Body of pancreas (tissue), 4 donors: Measurements from ENCODE around the gene SART1. TPM values are rescaled to one million over a fixed set of nuclear protein-coding genes. Genes with fewer than 3 reads are reported as not detected.
"Not testable (repeated sequence)": the region's sequence is repeated elsewhere in the genome, so short reads cannot be mapped to it uniquely, and the experiment has no call there.

Experiments
- ATAC-seq: fragments of 150-250 bp; one replicate; pipeline ENCODE4 v1.9.1; 2016
- DNase-seq, 4 donors: peaks; one replicate each; pipeline ENCODE4 v3.0.0-alpha.2; 2019
- H3K27ac ChIP-seq, 4 donors: fragments of 200-600 bp; sonication (generic); 1 replicate in 3 of 4; 2 replicates in 1 of 4; pipeline versions ENCODE4 v1.5.1 to v1.6.1; 2016 to 2019; ENCODE audit warnings: mild to moderate bottlenecking in 1 of 4, mixed read lengths in 1 of 4, moderate library complexity in 1 of 4
- H3K27me3 ChIP-seq, 2 donors: fragments of 200-600 bp; sonication (generic); one replicate each; pipeline ENCODE4 v1.6.0; 2016; ENCODE audit warnings: mild to moderate bottlenecking in 1 of 2
- H3K36me3 ChIP-seq, 2 donors: fragments of 200-600 bp; sonication (generic); replicated peaks in 1 of 2; 2 replicates each; pipeline ENCODE4 v1.5.1; 2016; ENCODE audit warnings: low read depth in 2 of 2; ENCODE audit not compliant: insufficient read depth in 1 of 2
- H3K4me1 ChIP-seq: fragments of 200-600 bp; sonication (generic); one replicate; pipeline ENCODE4 v1.6.0; 2016
- H3K4me3 ChIP-seq, 2 donors: fragments of 200-600 bp; sonication (generic); 1 replicate in 1 of 2; 2 replicates in 1 of 2; pipeline ENCODE4 v1.5.1; 2016 to 2019
- H3K9me3 ChIP-seq, 3 donors: fragments of 200-600 bp; sonication (generic); 1 replicate in 2 of 3; 2 replicates in 1 of 3; pipeline ENCODE4 v1.5.1; 2016
- CTCF ChIP-seq, 7 experiments: fragments of 450-650 bp in 4 of 7; fragments of 200-600 bp in 3 of 7; sonication (generic) in 3 of 7; IDR thresholded peaks; one replicate each; pipeline ENCODE4 v1.5.1; 2016 to 2019; ENCODE audit warnings: antibody characterized with exemption in 7 of 7
- POLR2A ChIP-seq, 3 donors: fragments of 450-650 bp; IDR thresholded peaks; one replicate each; pipeline ENCODE4 v1.6.1; 2016; ENCODE audit warnings: antibody characterized with exemption in 3 of 3, mild to moderate bottlenecking in 2 of 3
- WGBS, 2 donors: methylation state at CpG; one replicate each; pipeline ENCODE4 v1.1.5; 2017; 5-methylcytosine and 5-hydroxymethylcytosine counted together
- intact Hi-C: fragments of 100-400 bp; cut with DNase I; formaldehyde crosslinking; loops from one replicate; pipeline ENCODE4 v1.15.1; 2023
- total RNA-seq, 2 donors: library from RNA; depleted of rRNA; stranded (reverse); fragments of >200 nt; gene quantifications; one replicate each; pipeline ENCODE4 v1.1.0, GENCODE V29; 2016

The SART1 gene
- total RNA-seq, 2 donors from 2014 or later, result 27.5 to 60.6 TPM

GRCh38 chr11:66020618-66021357, 59.3 kb downstream of the SART1 start:
- Histone ChIP-seq H3K4me1 (peaks cover 11% of the 10 kb centered on the region), H3K27me3 (no peaks in the 10 kb centered on the region), H3K36me3 (no peaks in the 10 kb centered on the region), H3K4me3 (no peak overlapping the region), H3K27ac (no peak overlapping the region), H3K9me3 (no peaks in the 10 kb centered on the region)
- intact Hi-C loops, result no loop called here
- WGBS, 2 donors, result 75 to 81% methylated on average over 10 to 25 of the region's 25 CpGs
- DNase-seq (peak in 1 of 4 donors; percentile 54), ATAC-seq (no peak)
- TF ChIP-seq CTCF (IDR thresholded peaks at IDR 0.05) (no peak), POLR2A (IDR thresholded peaks at IDR 0.05) (no peak)

- ATAC-seq, result peak; percentile 89
These were observed 61.1 kb downstream of the SART1 start for GRCh38 chr11:66022401-66023185.

GRCh38 chr11:66023186-66023440, 61.6 kb downstream of the SART1 start:
- H3K9me3 ChIP-seq, H3K36me3 ChIP-seq, ATAC-seq, H3K27ac ChIP-seq, intact Hi-C loops, DNase-seq, H3K27me3 ChIP-seq, H3K4me3 ChIP-seq: not testable (repeated sequence)
- H3K4me1 ChIP-seq, result peaks cover 11% of the 10 kb centered on the region
- WGBS, 2 donors, result 66 to 67% methylated on average over 5 of the region's 5 CpGs

More at GRCh38 chr11:66022401-66023185, 61.1 kb downstream of the SART1 start:
- 21 to 25% methylated on average over 18 to 39 of the region's 46 CpGs for WGBS, 2 donors
- Histone ChIP-seq H3K9me3 (no peaks in the 10 kb centered on the region), H3K27ac (no peak overlapping the region), H3K4me1 (peaks cover 11% of the 10 kb centered on the region), H3K36me3 (no peaks in the 10 kb centered on the region), H3K4me3 (no peak overlapping the region), H3K27me3 (no peaks in the 10 kb centered on the region)
- peak; percentile 66 to 82 (median 74) for DNase-seq
- TF ChIP-seq CTCF (IDR thresholded peaks at IDR 0.05) (peak; percentile 86 to 96 (median 89)), POLR2A (IDR thresholded peaks at IDR 0.05) (no peak)
- intact Hi-C loops, result no loop called here

GRCh38 chr11:66026017-66026529, 64.5 kb downstream of the SART1 start, which contains the start of gene CATSPER1:
TSS of gene CATSPER1 (minus strand) at chr11:66026479. CDS start at chr11:66026379, 100 bp downstream.
- H3K4me3 ChIP-seq, result no peak within 1 kb of the TSS
- peaks cover 11% of the 10 kb centered on the region for H3K4me1 ChIP-seq
- 84 to 90% methylated on average over 13 to 18 of the region's 18 CpGs for WGBS, 2 donors
- no peaks in the 10 kb centered on the region for H3K27me3 ChIP-seq
- intact Hi-C loops, result no loop called here
- no peaks in the 10 kb centered on the region for H3K36me3 ChIP-seq
- TF ChIP-seq POLR2A (IDR thresholded peaks at IDR 0.05), result no peak
- TF ChIP-seq CTCF (IDR thresholded peaks at IDR 0.05), result no peak
- no peak within 1 kb of the TSS for H3K27ac ChIP-seq
- no peak for ATAC-seq
- H3K9me3 ChIP-seq, result no peaks in the 10 kb centered on the region
- DNase-seq, result no peak

Other genes with a start within 250 kb of the SART1 start
- gene KAT5, start 249.5 kb upstream of the SART1 start, total RNA-seq, result 10 to 100 TPM; 38.9 to 45.5 TPM
- 100 to 1,000 TPM in 1 of 2 donors, 10 to 100 TPM in 1; 45.4 to 112 TPM for gene RNASEH2C, start 240.9 kb upstream of the SART1 start, total RNA-seq
- 10 to 100 TPM; 18.2 to 33.9 TPM for gene AP5B1, start 180.8 kb upstream of the SART1 start, total RNA-seq
- gene OVOL1, start 174.7 kb upstream of the SART1 start, total RNA-seq, result 1 to 10 TPM in 1 of 2 donors, under 1 TPM in 1; 0.78 to 1.3 TPM
- gene SNX32, start 127.8 kb upstream of the SART1 start, total RNA-seq, result under 1 TPM in 1 of 2 donors, not detected in 1; 0.26 TPM
- gene CFL1, start 103.6 kb upstream of the SART1 start, total RNA-seq, result 100 to 1,000 TPM; 190 to 412 TPM
- 10 to 100 TPM; 38.2 to 40.5 TPM for gene MUS81, start 101.3 kb upstream of the SART1 start, total RNA-seq
- gene EFEMP2, start 88.9 kb upstream of the SART1 start, total RNA-seq, result 10 to 100 TPM; 16.2 to 25.4 TPM
- under 1 TPM; 0.33 to 0.78 TPM for gene CTSW, start 81.9 kb upstream of the SART1 start, total RNA-seq
- 10 to 100 TPM; 40.2 to 49.5 TPM for gene FIBP, start 73.3 kb upstream of the SART1 start, total RNA-seq
- 10 to 100 TPM; 49.8 to 54.5 TPM for gene CCDC85B, start 71.1 kb upstream of the SART1 start, total RNA-seq
- 10 to 100 TPM in 1 of 2 donors, under 1 TPM in 1; 0.52 to 17.8 TPM for gene FOSL1, start 61.3 kb upstream of the SART1 start, total RNA-seq
- gene C11orf68, start 42.7 kb upstream of the SART1 start, total RNA-seq, result 10 to 100 TPM; 10.4 to 17.8 TPM
- 10 to 100 TPM; 29.6 to 91.6 TPM for gene DRAP1, start 42.3 kb upstream of the SART1 start, total RNA-seq
- not detected for gene TSGA10IP, start 16.3 kb upstream of the SART1 start, total RNA-seq
- 10 to 100 TPM in 1 of 2 donors, 1 to 10 TPM in 1; 7.8 to 28.0 TPM for gene EIF1AD, start 40.4 kb downstream of the SART1 start, total RNA-seq
- gene BANF1, start 40.8 kb downstream of the SART1 start, total RNA-seq, result 10 to 100 TPM; 44.4 to 62.3 TPM
- gene CST6, start 50.3 kb downstream of the SART1 start, total RNA-seq, result not detected
- gene CATSPER1, start 64.7 kb downstream of the SART1 start, total RNA-seq, result not detected
- gene GAL3ST3, start 87.4 kb downstream of the SART1 start, total RNA-seq, result 1 to 10 TPM in 1 of 2 donors, under 1 TPM in 1; 0.66 to 2.6 TPM
- gene SF3B2, start 90.6 kb downstream of the SART1 start, total RNA-seq, result 100 to 1,000 TPM; 112 to 255 TPM
- gene PACS1, start 108.5 kb downstream of the SART1 start, total RNA-seq, result 10 to 100 TPM; 17.5 to 19.7 TPM